GM12878 (cell line): ENCODE measurements around the gene DNAJC17. TPM values are rescaled to one million over a fixed set of nuclear protein-coding genes. Genes with fewer than 3 reads are reported as not detected.

Experiments
- ATAC-seq: fragments of 200-7000 bp; cut with Tn5 transposase; 3 replicates; pipeline ENCODE4 v1.9.1; 2020; ENCODE audit warnings: mild to moderate bottlenecking, moderate library complexity
- BruUV-seq: library from RNA; stranded (reverse); fragments of 400-500 nt; replicated peaks from 2 replicates; lab custom pipeline; 2021; lab: Mats Ljungman, UMichigan
- CTCF ChIA-PET: fragments of 300-600 bp; sonication (Branson Sonifier 250); formaldehyde crosslinking; extraction: SDS; loops from one replicate; lab custom pipeline; 2021; ENCODE audit warnings: inconsistent platforms; lab: Yijun Ruan, JAX
- POLR2A ChIA-PET: fragments of 350-600 bp; formaldehyde crosslinking; extraction: SDS; loops from one replicate; lab custom pipeline; 2021; ENCODE audit warnings: inconsistent platforms; lab: Charles Lee
- RAD21 ChIA-PET: fragments of 300-600 bp; sonication (Branson Sonifier 250); formaldehyde crosslinking; loops from one replicate; lab custom pipeline; 2023; ENCODE audit warnings: antibody characterized with exemption; ENCODE audit not compliant: unreplicated experiment; lab: Charles Lee
- SMC1A ChIA-PET: fragments of 300-600 bp; sonication (Branson Sonifier 250); formaldehyde crosslinking; loops from one replicate; lab custom pipeline; 2023; ENCODE audit not compliant: unreplicated experiment, uncharacterized antibody; lab: Charles Lee
- DNase-seq: peaks from one replicate; pipeline ENCODE4 v3.0.0-alpha.2; 2011; ENCODE audit warnings: low read depth, low spot score
- FAIRE-seq: peaks from 3 replicates; lab custom pipeline; 2011; peaks lifted over from hg19 to GRCh38; lab: Jason Lieb, UNC
- H2AFZ ChIP-seq: 2 replicates; pipeline ENCODE4 v1.6.0; 2011; ENCODE audit warnings: low read depth, low read length, control low read depth; ENCODE audit not compliant: control insufficient read depth
- H3K27ac ChIP-seq: 2 replicates; pipeline ENCODE4 v1.5.1; 2011; ENCODE audit warnings: control low read depth; ENCODE audit not compliant: control insufficient read depth, insufficient read depth
- H3K27me3 ChIP-seq, 2 experiments: replicated peaks in 1 of 2; 2 replicates each; pipeline versions ENCODE4 v1.6.0 to v1.6.1; 2011; ENCODE audit warnings: low read length in 1 of 2; ENCODE audit not compliant: control insufficient read depth in 2 of 2, insufficient read depth in 2 of 2
- H3K36me3 ChIP-seq, 2 experiments: 2 replicates each; pipeline ENCODE4 v1.5.1; 2011; ENCODE audit warnings: low read length in 1 of 2; ENCODE audit not compliant: control insufficient read depth in 2 of 2, insufficient read depth in 2 of 2
- H3K4me1 ChIP-seq: 2 replicates; pipeline ENCODE4 v1.6.1; 2011; ENCODE audit warnings: mild to moderate bottlenecking, low read length, moderate library complexity, mixed read lengths; ENCODE audit not compliant: control insufficient read depth, insufficient read depth
- H3K4me2 ChIP-seq: 2 replicates; pipeline ENCODE4 v1.6.0; 2011; ENCODE audit warnings: control low read depth; ENCODE audit not compliant: control insufficient read depth, insufficient read depth
- H3K4me3 ChIP-seq: fragments of 200-600 bp; sonication (generic); 2 replicates; pipeline ENCODE4 v1.5.1; 2016
- H3K79me2 ChIP-seq: 2 replicates; pipeline ENCODE4 v1.6.0; 2011; ENCODE audit warnings: low read length; ENCODE audit not compliant: control insufficient read depth, insufficient read depth
- H3K9ac ChIP-seq: 2 replicates; pipeline ENCODE4 v1.8.0; 2011; ENCODE audit warnings: low read length, control low read depth, mixed read lengths; ENCODE audit not compliant: control insufficient read depth, insufficient read depth
- H3K9me3 ChIP-seq: replicated peaks from 3 replicates; pipeline ENCODE4 v1.5.1; 2011; ENCODE audit warnings: mild to moderate bottlenecking, low read length; ENCODE audit not compliant: control insufficient read depth, insufficient read depth
- H4K20me1 ChIP-seq: 2 replicates; pipeline ENCODE4 v1.6.0; 2011; ENCODE audit not compliant: control insufficient read depth, insufficient read depth
- BACH1 ChIP-seq: fragments of 450-650 bp; IDR thresholded peaks from 2 replicates; pipeline ENCODE4 v1.6.1; 2017; ENCODE audit warnings: mild to moderate bottlenecking, borderline replicate concordance
- CREB1 ChIP-seq: IDR thresholded peaks from 2 replicates; pipeline ENCODE4 v1.6.1; 2012; ENCODE audit warnings: low read depth, mild to moderate bottlenecking, inconsistent platforms
- E4F1 ChIP-seq: fragments of 450-650 bp; IDR thresholded peaks from 2 replicates; pipeline ENCODE4 v1.6.1; 2018; ENCODE audit warnings: borderline replicate concordance, mild to moderate bottlenecking; ENCODE audit not compliant: partially characterized antibody
- ELK1 ChIP-seq: IDR thresholded peaks from 2 replicates; pipeline ENCODE4 v1.6.1; 2012; ENCODE audit warnings: low read depth, low read length, improper control_type of control experiment
- GATAD2B ChIP-seq: fragments of 450-650 bp; conservative IDR thresholded peaks from 2 replicates; pipeline ENCODE4 v1.6.1; 2017; ENCODE audit warnings: low read depth, mild to moderate bottlenecking, moderate library complexity
- HCFC1 ChIP-seq: fragments of 150-350 bp; IDR thresholded peaks from 2 replicates; pipeline ENCODE4 v1.6.1; 2014; ENCODE audit warnings: low read length
- LARP7 ChIP-seq: fragments of 450-650 bp; IDR thresholded peaks from 2 replicates; pipeline ENCODE4 v1.6.1; 2017; ENCODE audit warnings: mild to moderate bottlenecking
- MXI1 ChIP-seq: fragments of 150-350 bp; IDR thresholded peaks from 2 replicates; pipeline ENCODE4 v1.6.1; 2011; ENCODE audit warnings: low read depth, mild to moderate bottlenecking, inconsistent platforms, low read length, improper control_type of control experiment
- MYB ChIP-seq: fragments of 150-350 bp; IDR thresholded peaks from 2 replicates; pipeline ENCODE4 v1.6.1; 2014; ENCODE audit warnings: mild to moderate bottlenecking, low read depth, low read length, borderline replicate concordance
- NFIC ChIP-seq: IDR thresholded peaks from 2 replicates; pipeline ENCODE4 v1.6.1; 2012; ENCODE audit warnings: low read depth, mild to moderate bottlenecking, inconsistent platforms, low read length, moderate library complexity
- NR2C1 ChIP-seq: fragments of 450-650 bp; IDR thresholded peaks from 2 replicates; pipeline ENCODE4 v1.6.1; 2017; ENCODE audit warnings: antibody characterized with exemption, mild to moderate bottlenecking, moderate library complexity
- PAX8 ChIP-seq: fragments of 450-650 bp; IDR thresholded peaks from 2 replicates; pipeline ENCODE4 v1.6.1; 2017; ENCODE audit warnings: mild to moderate bottlenecking, moderate library complexity
- SMAD1 ChIP-seq: fragments of 450-650 bp; IDR thresholded peaks from 2 replicates; pipeline ENCODE4 v1.6.1; 2018; ENCODE audit warnings: mild to moderate bottlenecking, low read depth; ENCODE audit not compliant: partially characterized antibody
- TAF1 ChIP-seq: IDR thresholded peaks from 2 replicates; pipeline ENCODE4 v1.6.1; 2011; ENCODE audit warnings: mild to moderate bottlenecking, low read depth, low read length, borderline replicate concordance
- TCF3 ChIP-seq: IDR thresholded peaks from 2 replicates; pipeline ENCODE4 v1.6.1; 2012; ENCODE audit warnings: low read depth, mild to moderate bottlenecking, low read length, borderline replicate concordance; ENCODE audit not compliant: insufficient read depth
- TCF7 ChIP-seq: IDR thresholded peaks from 2 replicates; pipeline ENCODE4 v1.6.1; 2014; ENCODE audit warnings: antibody characterized with exemption, borderline replicate concordance
- YY1 ChIP-seq: IDR thresholded peaks from 2 replicates; pipeline ENCODE4 v1.6.1; 2011; ENCODE audit warnings: low read depth, mild to moderate bottlenecking, low read length
- ZSCAN29 ChIP-seq: fragments of 450-650 bp; IDR thresholded peaks from 2 replicates; pipeline ENCODE4 v1.6.1; 2017; ENCODE audit warnings: mild to moderate bottlenecking, moderate library complexity
- WGBS: methylation state at CpG from one replicate; pipeline ENCODE4 v1.1.6; 2016; ENCODE audit warnings: low lambda C conversion rate; ENCODE audit not compliant: insufficient replicate concordance, insufficient coverage; ENCODE audit errors: missing lambda C conversion rate; 5-methylcytosine and 5-hydroxymethylcytosine counted together
- in situ Hi-C: fragments of 300-500 bp; cut with MboI; formaldehyde crosslinking; loops from 9 replicates; pipeline ENCODE4 v1.14.3; 2018; ENCODE audit warnings: mixed read lengths
- intact Hi-C: fragments of 100-400 bp; cut with micrococcal nuclease; formaldehyde crosslinking; loops from one replicate; pipeline ENCODE4 v1.14.2; 2022; ENCODE audit not compliant: unreplicated experiment
- polyA plus RNA-seq, 11 experiments: library from polyadenylated mRNA; depleted of rRNA in 4 of 11; unstranded in 6 of 11; stranded (reverse) in 5 of 11; fragments of >200 nt; fragmentation: Nextera tagmentation in 4 of 11; fragmentation: Illumina TruSeq in 1 of 11; extraction: Ambion mirVana in 4 of 11; extraction: Trizol in 1 of 11; gene quantifications; 1 replicate in 1 of 11; 2 replicates in 10 of 11; pipeline versions ENCODE4 v1.2.1 to v1.2.3, GENCODE V29; 2011 to 2016; ENCODE audit warnings: inconsistent platforms in 2 of 11, missing spikeins in 2 of 11, low read depth in 1 of 11
- total RNA-seq, 4 experiments: library from RNA; depleted of rRNA in 3 of 4; stranded (reverse); fragments of >200 nt in 3 of 4; fragmentation: Illumina TruSeq in 1 of 4; extraction: Trizol in 1 of 4; gene quantifications; 2 replicates each; pipeline versions ENCODE4 v1.2.1 to v1.2.3, GENCODE V29; 2013 to 2021

DNAJC17 gene
- total and polyA plus RNA-seq, 10 of the 15 experiments (the other 5 are each of a cell fraction or from before 2014, with no cell fraction given): 6.1 to 62.8 (median 45.4) TPM

- ChIA-PET CTCF (interaction anchor here (0.6 to 8.8 kb wide), 6 partner anchors 14 to 63 kb away, joined by 3 to 140 read pairs (median 4); partner anchors contain the start of gene VPS18), SMC1A (interaction anchor here (0.6 to 2.2 kb wide), 5 partner anchors 13 to 150 kb away, joined by 3 to 7 read pairs (median 5); partner anchors contain the start of gene RAD51), POLR2A (interaction anchor here (0.6 to 5.0 kb wide), 7 partner anchors 28 to 285 kb away, joined by 3 to 39 read pairs (median 5); partner anchors contain the start of gene RHOV), RAD21 (interaction anchor here (0.6 to 5.0 kb wide), 9 partner anchors 13 to 251 kb away, joined by 3 to 41 read pairs (median 5); partner anchors contain the start of genes DNAJC17, VPS18 and ZFYVE19)
- Histone ChIP-seq H3K79me2 (no peaks in the 10 kb centered on the region), H4K20me1 (no peaks in the 10 kb centered on the region), H3K27ac (no peak overlapping the region), H3K4me1 (peaks cover 26% of the 10 kb centered on the region), H3K36me3 (no peaks in the 10 kb centered on the region), H2AFZ (peak overlapping the region; percentile 86), H3K9me3 (no peaks in the 10 kb centered on the region), H3K4me2 (peak overlapping the region; percentile 98), H3K9ac (peak overlapping the region; percentile 47), H3K4me3 (peak overlapping the region; percentile 75), H3K27me3 (peaks cover 1 to 3% of the 10 kb centered on the region in 2 experiments; a peak in 1 of 4 replicates)
- in situ Hi-C loops: no loop called here
- peak; percentile 60 for ATAC-seq
- BruUV-seq: TSS peak; percentile 64
- 7% methylated on average over 28 of the region's 28 CpGs for WGBS
- intact Hi-C loops: loop anchor here (5.0 to 10.0 kb wide), 2 partner anchors 37 to 270 kb away; partner anchors contain the start of genes DNAJC17, INO80 and ZFYVE19
- no peak for FAIRE-seq
- no peak for DNase-seq
- TF ChIP-seq PAX8 (no peak), TAF1 (no peak), MYB (no peak), YY1 (peak; percentile 58; the same call in 1 of the 2 replicates), NR2C1 (no peak), BACH1 (no peak), ELK1 (no peak), ZSCAN29 (no peak), NFIC (no peak), TCF3 (no peak), MXI1 (no peak), GATAD2B (0 out of 2 replicates have a peak, but pooled peaks have one; percentile 11), TCF7 (no peak), LARP7 (peak; percentile 61; the same call in 1 of the 2 replicates), CREB1 (no peak), SMAD1 (no peak), E4F1 (no peak), HCFC1 (no peak)
Observed at GRCh38 chr15:40844696-40845030, 37.4 kb upstream of the DNAJC17 start.
